BJ (cell line): ENCODE measurements around the gene BTBD7. TPM values are rescaled to one million over a fixed set of nuclear protein-coding genes. Genes with fewer than 3 reads are reported as not detected.
A peak's percentile ranks its signal among the peaks of the same experiment; 100 is the strongest.

Experiments used
- CTCF ChIA-PET: fragments of 350-600 bp; formaldehyde crosslinking; extraction: SDS; loops from one replicate; lab custom pipeline; 2021; ENCODE audit warnings: antibody characterized with exemption, inconsistent platforms; lab: Yijun Ruan, JAX
- POLR2A ChIA-PET: fragments of 300-600 bp; sonication (Branson Sonifier 250); formaldehyde crosslinking; extraction: SDS; loops from one replicate; lab custom pipeline; 2021; ENCODE audit warnings: antibody characterized with exemption; lab: Charles Lee
- DNase-seq: peaks from one replicate; pipeline ENCODE4 v3.0.0-alpha.2; 2011; ENCODE audit warnings: low read depth
- H3K27me3 ChIP-seq: 2 replicates; pipeline ENCODE4 v1.6.0; 2011; ENCODE audit warnings: low read length; ENCODE audit not compliant: control insufficient read depth, insufficient read depth
- H3K36me3 ChIP-seq: 2 replicates; pipeline ENCODE4 v1.5.1; 2011; ENCODE audit warnings: low read length; ENCODE audit not compliant: control insufficient read depth, insufficient read depth
- H3K4me3 ChIP-seq: 2 replicates; pipeline ENCODE4 v1.5.1; 2011; ENCODE audit warnings: low read depth, mild to moderate bottlenecking, control low read depth, low read length
- CTCF ChIP-seq: IDR thresholded peaks from 2 replicates; pipeline ENCODE4 v1.5.1; 2011; ENCODE audit warnings: low read depth, mild to moderate bottlenecking, control low read depth, inconsistent platforms, low read length, moderate library complexity; ENCODE audit not compliant: insufficient read depth
- polyA plus RNA-seq: library from polyadenylated mRNA; depleted of rRNA; stranded (reverse); fragments of >200 nt; gene quantifications from 2 replicates; pipeline ENCODE4 v1.2.3, GENCODE V29; 2011

The BTBD7 gene
- polyA plus RNA-seq, 1 experiment: 17.7 TPM

GRCh38 chr14:93333631-93334103, 831 bp upstream of the BTBD7 start:
- ChIA-PET CTCF (interaction anchor here (1.0 kb wide), 1 partner anchor 149 kb away, joined by 3 read pairs; the partner anchor contains the start of genes LYSET and MOAP1), POLR2A (no interaction called here)

GRCh38 chr14:93332397-93332852, 411 bp downstream of the BTBD7 start:
- ChIA-PET POLR2A (no interaction called here), CTCF (no interaction called here)
- H3K36me3 ChIP-seq: no peaks in the 10 kb centered on the region
- DNase-seq: no peak
- TF ChIP-seq CTCF: no peak
- H3K4me3 ChIP-seq: peak overlapping the region; percentile 72
- no peaks in the 10 kb centered on the region for H3K27me3 ChIP-seq

More at GRCh38 chr14:93333631-93334103, 831 bp upstream of the BTBD7 start:
- TF ChIP-seq CTCF: no peak
- Histone ChIP-seq H3K4me3 (peak overlapping the region; percentile 72), H3K27me3 (no peaks in the 10 kb centered on the region), H3K36me3 (no peaks in the 10 kb centered on the region)
- no peak for DNase-seq

GRCh38 chr14:93331728-93332396, 974 bp downstream of the BTBD7 start:
- ChIA-PET CTCF (interaction anchor here (2.4 kb wide), 1 partner anchor 11 kb away, joined by 9 read pairs; no protein-coding TSS in a partner anchor), POLR2A (no interaction called here)
- Histone ChIP-seq H3K27me3 (no peaks in the 10 kb centered on the region), H3K4me3 (peak overlapping the region; percentile 72), H3K36me3 (no peaks in the 10 kb centered on the region)
- 0 out of 2 replicates have a peak, but pooled peaks have one; percentile 13 for TF ChIP-seq CTCF
- DNase-seq: no peak

GRCh38 chr14:93331002-93331727, 1.7 kb downstream of the BTBD7 start:
- POLR2A ChIA-PET: no interaction called here
- CTCF ChIA-PET: interaction anchor here (2.4 kb wide), 1 partner anchor 10 kb away, joined by 9 read pairs; no protein-coding TSS in a partner anchor

More at GRCh38 chr14:93331002-93331727, 1.7 kb downstream of the BTBD7 start:
- no peaks in the 10 kb centered on the region for H3K27me3 ChIP-seq
- H3K4me3 ChIP-seq: peak overlapping the region; percentile 72; the same call in 1 of the 2 replicates
- DNase-seq: no peak
- TF ChIP-seq CTCF: no peak
- no peaks in the 10 kb centered on the region for H3K36me3 ChIP-seq
